Endothelial cell of umbilical vein (primary cell): ENCODE measurements around the gene HMGCS2.

Source experiments
- GATA2 ChIP-seq: IDR thresholded peaks from 2 replicates; pipeline ENCODE4 v1.7.0; 2011; ENCODE audit warnings: low read depth, mild to moderate bottlenecking, moderate library complexity, mixed read lengths, low read length; ENCODE audit not compliant: insufficient read length, insufficient read depth
- TF ChIP-seq, protein P1 (sequence below), 2 donors: IDR thresholded peaks; 1 replicate in 1 of 2; 2 replicates in 1 of 2; pipeline ENCODE4 v1.5.1; 2011; ENCODE audit warnings: low read length in 2 of 2, mild to moderate bottlenecking in 2 of 2, moderate library complexity in 2 of 2, control low read depth in 1 of 2, inconsistent platforms in 1 of 2, low read depth in 1 of 2; ENCODE audit not compliant: insufficient read depth in 1 of 2; ENCODE audit errors: extremely low read depth in 1 of 2

GRCh38 chr1:119790451-119791198 lies 21.9 kb upstream of the HMGCS2 start:
- TF ChIP-seq, protein P1, sequence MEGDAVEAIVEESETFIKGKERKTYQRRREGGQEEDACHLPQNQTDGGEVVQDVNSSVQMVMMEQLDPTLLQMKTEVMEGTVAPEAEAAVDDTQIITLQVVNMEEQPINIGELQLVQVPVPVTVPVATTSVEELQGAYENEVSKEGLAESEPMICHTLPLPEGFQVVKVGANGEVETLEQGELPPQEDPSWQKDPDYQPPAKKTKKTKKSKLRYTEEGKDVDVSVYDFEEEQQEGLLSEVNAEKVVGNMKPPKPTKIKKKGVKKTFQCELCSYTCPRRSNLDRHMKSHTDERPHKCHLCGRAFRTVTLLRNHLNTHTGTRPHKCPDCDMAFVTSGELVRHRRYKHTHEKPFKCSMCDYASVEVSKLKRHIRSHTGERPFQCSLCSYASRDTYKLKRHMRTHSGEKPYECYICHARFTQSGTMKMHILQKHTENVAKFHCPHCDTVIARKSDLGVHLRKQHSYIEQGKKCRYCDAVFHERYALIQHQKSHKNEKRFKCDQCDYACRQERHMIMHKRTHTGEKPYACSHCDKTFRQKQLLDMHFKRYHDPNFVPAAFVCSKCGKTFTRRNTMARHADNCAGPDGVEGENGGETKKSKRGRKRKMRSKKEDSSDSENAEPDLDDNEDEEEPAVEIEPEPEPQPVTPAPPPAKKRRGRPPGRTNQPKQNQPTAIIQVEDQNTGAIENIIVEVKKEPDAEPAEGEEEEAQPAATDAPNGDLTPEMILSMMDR (IDR thresholded peaks at IDR 0.05; ENCODE audit: extremely low read depth in 1 of 2, insufficient read depth in 1 of 2, low read depth in 1 of 2, low read length in 2 of 2) = no peak
- TF ChIP-seq GATA2 = no peak
